H1 (cell line): Measurements from ENCODE around the gene CCDC78. TPM values are rescaled to one million over a fixed set of nuclear protein-coding genes. Genes with fewer than 3 reads are reported as not detected.

Source experiments
- CTCF ChIA-PET: fragments of 300-600 bp; sonication (Branson Sonifier 250); formaldehyde crosslinking; loops from one replicate; lab custom pipeline; 2021; ENCODE audit not compliant: partially characterized antibody; lab: Charles Lee
- POLR2A ChIA-PET: fragments of 300-600 bp; sonication (Branson Sonifier 250); formaldehyde crosslinking; loops from one replicate; lab custom pipeline; 2021; ENCODE audit warnings: inconsistent platforms; ENCODE audit not compliant: partially characterized antibody; lab: Charles Lee
- DNase-seq, 2 experiments: peaks; one replicate each; pipeline versions ENCODE4 v3.0.0 to v3.0.0-alpha.2; 2010 to 2022; ENCODE audit warnings: low spot score in 2 of 2, low read depth in 1 of 2, mixed read lengths in 1 of 2
- FAIRE-seq: peaks from 2 replicates; lab custom pipeline; 2011; peaks lifted over from hg19 to GRCh38; lab: Jason Lieb, UNC
- H2AFZ ChIP-seq: 2 replicates; pipeline ENCODE4 v1.8.1; 2012; ENCODE audit warnings: low read length, inconsistent platforms
- H2AK5ac ChIP-seq: 2 replicates; pipeline ENCODE4 v1.6.1; 2013; ENCODE audit warnings: low read depth, low read length
- H2BK120ac ChIP-seq: replicated peaks from 2 replicates; pipeline ENCODE3; 2013; ENCODE audit warnings: low read depth, low read length, inconsistent platforms
- H2BK12ac ChIP-seq: 2 replicates; pipeline ENCODE4 v1.6.1; 2013; ENCODE audit warnings: low read depth, low read length
- H2BK15ac ChIP-seq: 2 replicates; pipeline ENCODE4 v1.6.1; 2013; ENCODE audit warnings: low read length
- H2BK20ac ChIP-seq: 2 replicates; pipeline ENCODE4 v1.6.1; 2013; ENCODE audit warnings: low read length
- H2BK5ac ChIP-seq: 2 replicates; pipeline ENCODE4 v1.6.1; 2013; ENCODE audit warnings: low read depth, low read length
- H3K14ac ChIP-seq: 2 replicates; pipeline ENCODE4 v1.6.1; 2013; ENCODE audit warnings: inconsistent platforms; ENCODE audit not compliant: insufficient read length
- H3K18ac ChIP-seq: 2 replicates; pipeline ENCODE4 v1.6.1; 2013; ENCODE audit warnings: low read length; ENCODE audit errors: extremely low read depth
- H3K23ac ChIP-seq: 2 replicates; pipeline ENCODE4 v1.6.1; 2013; ENCODE audit warnings: inconsistent platforms; ENCODE audit not compliant: insufficient read length
- H3K23me2 ChIP-seq: 2 replicates; pipeline ENCODE4 v1.6.1; 2013; ENCODE audit warnings: low read depth, low read length
- H3K27ac ChIP-seq: 2 replicates; pipeline ENCODE4 v1.6.1; 2011; ENCODE audit warnings: low read depth, low read length, inconsistent platforms
- H3K27me3 ChIP-seq, 4 experiments: replicated peaks in 1 of 4; 1 replicate in 1 of 4; 2 replicates in 3 of 4; pipeline versions ENCODE4 v1.6.1 to v1.8.1; 2011 to 2013; ENCODE audit warnings: low read length in 3 of 4, mild to moderate bottlenecking in 3 of 4, inconsistent platforms in 2 of 4, mixed read lengths in 2 of 4, moderate library complexity in 1 of 4; ENCODE audit not compliant: control insufficient read depth in 3 of 4, insufficient read depth in 3 of 4; ENCODE audit errors: extremely low read depth in 1 of 4
- H3K36me3 ChIP-seq, 4 experiments: 2 replicates each; pipeline versions ENCODE4 v1.6.1 to v1.8.1; 2011 to 2013; ENCODE audit warnings: mild to moderate bottlenecking in 4 of 4, low read length in 3 of 4, moderate library complexity in 2 of 4, control low read depth in 1 of 4, inconsistent platforms in 1 of 4; ENCODE audit not compliant: insufficient read depth in 4 of 4, control insufficient read depth in 2 of 4
- H3K4ac ChIP-seq: replicated peaks from 2 replicates; pipeline ENCODE3; 2013; ENCODE audit warnings: low read length, low read depth, mixed read lengths, inconsistent platforms; ENCODE audit not compliant: insufficient read length
- H3K4me1 ChIP-seq, 4 experiments: replicated peaks in 1 of 4; 1 replicate in 1 of 4; 2 replicates in 3 of 4; pipeline versions ENCODE4 v1.6.1 to v1.8.1; 2011 to 2013; ENCODE audit warnings: low read length in 3 of 4, inconsistent platforms in 2 of 4, mixed read lengths in 1 of 4; ENCODE audit not compliant: insufficient read depth in 4 of 4, control insufficient read depth in 3 of 4
- H3K4me2 ChIP-seq, 2 experiments: 2 replicates each; pipeline versions ENCODE4 v1.6.1 to v1.8.1; 2011 to 2013; ENCODE audit warnings: low read depth in 2 of 2, low read length in 2 of 2, control low read depth in 1 of 2, inconsistent platforms in 1 of 2, mild to moderate bottlenecking in 1 of 2; ENCODE audit not compliant: insufficient read depth in 1 of 2
- H3K4me3 ChIP-seq, 4 experiments: fragments of 200-600, 300-600 bp in 1 of 4; sonication (generic), shearing (Covaris generic), sonication (Bioruptor Twin) in 1 of 4; 2 replicates each; pipeline versions ENCODE4 v1.5.1 to v1.8.1; 2011 to 2016; ENCODE audit warnings: low read length in 4 of 4, low read depth in 3 of 4, control low read depth in 2 of 4, inconsistent platforms in 2 of 4, mild to moderate bottlenecking in 2 of 4, mixed read lengths in 1 of 4, moderate library complexity in 1 of 4; ENCODE audit not compliant: insufficient read depth in 2 of 4; ENCODE audit errors: extremely low read depth in 1 of 4
- H3K56ac ChIP-seq: replicated peaks from 2 replicates; pipeline ENCODE3; 2013; ENCODE audit warnings: low read depth, mild to moderate bottlenecking, mixed read lengths, low read length, inconsistent platforms; ENCODE audit not compliant: insufficient read length
- H3K79me1 ChIP-seq: 2 replicates; pipeline ENCODE4 v1.6.1; 2013; ENCODE audit warnings: low read depth, low read length, control low read depth
- H3K79me2 ChIP-seq, 2 experiments: 2 replicates each; pipeline versions ENCODE4 v1.6.1 to v1.8.1; 2012 to 2013; ENCODE audit warnings: low read length in 2 of 2, mild to moderate bottlenecking in 2 of 2, inconsistent platforms in 1 of 2; ENCODE audit not compliant: insufficient read depth in 2 of 2, control insufficient read depth in 1 of 2
- H3K9ac ChIP-seq, 4 experiments: replicated peaks in 1 of 4; 1 replicate in 1 of 4; 2 replicates in 3 of 4; pipeline versions ENCODE4 v1.6.1 to v1.8.1; 2011 to 2013; ENCODE audit warnings: low read depth in 3 of 4, low read length in 3 of 4, control low read depth in 2 of 4, mild to moderate bottlenecking in 2 of 4, moderate library complexity in 2 of 4, inconsistent platforms in 1 of 4; ENCODE audit errors: extremely low read depth in 1 of 4
- H3K9me3 ChIP-seq, 2 experiments: 2 replicates each; pipeline versions ENCODE4 v1.6.1 to v1.8.1; 2012 to 2013; ENCODE audit warnings: mild to moderate bottlenecking in 2 of 2, moderate library complexity in 2 of 2, control low read depth in 1 of 2, inconsistent platforms in 1 of 2, low read depth in 1 of 2, low read length in 1 of 2, mixed read lengths in 1 of 2; ENCODE audit not compliant: insufficient read depth in 2 of 2
- H4K20me1 ChIP-seq, 2 experiments: replicated peaks in 1 of 2; 2 replicates each; pipeline versions ENCODE3 to v1.8.1; 2011 to 2013; ENCODE audit warnings: inconsistent platforms in 2 of 2, low read length in 2 of 2, mild to moderate bottlenecking in 1 of 2; ENCODE audit not compliant: insufficient read depth in 2 of 2, control insufficient read depth in 1 of 2
- H4K5ac ChIP-seq: 2 replicates; pipeline ENCODE4 v1.6.1; 2013; ENCODE audit warnings: low read length, low read depth, mixed read lengths, inconsistent platforms; ENCODE audit not compliant: insufficient read length
- H4K8ac ChIP-seq: 2 replicates; pipeline ENCODE4 v1.8.0; 2013; ENCODE audit warnings: mild to moderate bottlenecking, moderate library complexity, low read length, inconsistent platforms; ENCODE audit not compliant: insufficient read depth; ENCODE audit errors: extremely low read depth
- H4K91ac ChIP-seq: replicated peaks from 2 replicates; pipeline ENCODE3; 2013; ENCODE audit warnings: low read length, mixed read lengths, inconsistent platforms; ENCODE audit not compliant: insufficient read length
- ASH2L ChIP-seq: fragments of 200-600, 300-600 bp; sonication (generic); IDR thresholded peaks from one replicate; pipeline ENCODE4 v1.7.1; 2017; ENCODE audit warnings: low read length
- EGR1 ChIP-seq: IDR thresholded peaks from 2 replicates; pipeline ENCODE4 v1.6.1; 2011; ENCODE audit warnings: low read depth, low read length, borderline replicate concordance
- EP300 ChIP-seq, 2 experiments: IDR thresholded peaks; 1 replicate in 1 of 2; 2 replicates in 1 of 2; pipeline ENCODE4 v1.6.1; 2011 to 2012; ENCODE audit warnings: low read depth in 2 of 2, low read length in 2 of 2, mild to moderate bottlenecking in 2 of 2, borderline replicate concordance in 1 of 2, inconsistent platforms in 1 of 2, moderate library complexity in 1 of 2
- RAD21 ChIP-seq, 2 experiments: IDR thresholded peaks in 1 of 2; conservative IDR thresholded peaks in 1 of 2; 2 replicates each; pipeline ENCODE4 v1.6.1; 2011; ENCODE audit warnings: low read depth in 2 of 2, low read length in 2 of 2, improper control_type of control experiment in 1 of 2, inconsistent platforms in 1 of 2, mild to moderate bottlenecking in 1 of 2, moderate library complexity in 1 of 2
- SP4 ChIP-seq: IDR thresholded peaks from 2 replicates; pipeline ENCODE4 v1.6.1; 2012; ENCODE audit warnings: low read length, inconsistent platforms
- TEAD4 ChIP-seq: IDR thresholded peaks from 2 replicates; pipeline ENCODE4 v1.6.1; 2012; ENCODE audit warnings: low read depth, low read length, inconsistent platforms, mixed read lengths
- YY1 ChIP-seq: IDR thresholded peaks from 2 replicates; pipeline ENCODE4 v1.6.1; 2011; ENCODE audit warnings: low read depth, mild to moderate bottlenecking, low read length
- WGBS, 2 experiments: shearing (Covaris generic) in 1 of 2; methylation state at CpG; one replicate each; pipeline versions ENCODE4 v1.1.6 to v1.1.7; 2013 to 2015; ENCODE audit warnings: low lambda C conversion rate in 2 of 2, mixed read lengths in 2 of 2, inconsistent platforms in 1 of 2, low coverage in 1 of 2, missing lambda C conversion rate in 1 of 2; ENCODE audit not compliant: insufficient replicate concordance in 2 of 2, insufficient coverage in 1 of 2, insufficient read length in 1 of 2; ENCODE audit errors: extremely low coverage in 1 of 2, missing lambda C conversion rate in 1 of 2; 5-methylcytosine and 5-hydroxymethylcytosine counted together
- polyA plus RNA-seq, 7 experiments: library from polyadenylated mRNA; depleted of rRNA in 3 of 7; stranded (reverse) in 5 of 7; unstranded in 2 of 7; fragments of >200 nt in 5 of 7; fragments of 200-250 nt in 2 of 7; gene quantifications; 1 replicate in 5 of 7; 2 replicates in 1 of 7; 4 replicates in 1 of 7; pipeline versions ENCODE4 v1.2.1 to v1.2.3, GENCODE V29; 2011 to 2013; ENCODE audit warnings: missing spikeins in 2 of 7, mixed read lengths in 2 of 7
- total RNA-seq: library from RNA; stranded (reverse); fragmentation: NEBNext Ultra II Directional; extraction: Animal tissue kit (Norgen Biotek cat#: 25700); gene quantifications from 2 replicates; pipeline ENCODE4 v1.2.1, GENCODE V29; 2021
- TF ChIP-seq, protein P1 (sequence below): IDR thresholded peaks from 2 replicates; pipeline ENCODE4 v1.6.1; 2012; ENCODE audit warnings: low read length, inconsistent platforms

The CCDC78 gene
- total and polyA plus RNA-seq, 2 of the 8 experiments (the other 6 are each of a cell fraction or from before 2014, with no cell fraction given): 7.1 to 8.5 TPM

DNA sequence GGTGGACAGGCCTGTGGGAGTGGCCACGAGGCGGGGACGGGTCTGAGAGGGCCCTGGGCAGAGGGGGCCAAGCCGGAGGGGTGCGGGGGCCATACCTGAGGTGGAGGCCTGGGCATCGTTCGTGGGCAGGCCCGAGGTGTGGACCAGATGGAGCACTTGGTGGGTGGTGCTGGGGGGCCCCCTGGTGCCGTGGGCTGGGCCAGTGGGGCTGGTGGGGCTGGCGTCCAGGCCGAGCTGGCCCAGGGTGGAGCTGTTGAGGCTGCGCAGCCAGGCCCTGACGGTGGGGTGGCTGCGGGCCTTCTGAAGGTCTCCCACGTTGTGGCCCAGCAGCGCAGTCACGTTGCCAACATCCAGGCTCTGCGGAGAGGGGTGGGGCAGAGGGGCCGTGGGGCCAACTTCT lies 43.7 kb upstream of the CCDC78 start:
- Histone ChIP-seq H4K20me1 (no peaks in the 10 kb centered on the region), H2AFZ (no peak overlapping the region), H4K8ac (no peak overlapping the region), H3K14ac (no peak overlapping the region), H3K27me3 (no peaks in the 10 kb centered on the region), H3K23me2 (no peaks in the 10 kb centered on the region; the same call in 1 of the 2 replicates), H4K5ac (no peak overlapping the region), H3K79me2 (no peaks in the 10 kb centered on the region), H3K4me1 (peaks cover 0 to 8% (median 6%) of the 10 kb centered on the region in 4 experiments; a peak in 5 of 7 replicates), H2BK12ac (no peak overlapping the region), H2BK120ac (no peak overlapping the region), H2BK20ac (no peak overlapping the region), H3K23ac (no peak overlapping the region), H3K9ac (no peak overlapping the region), H3K4me3 (no peak overlapping the region), H2BK15ac (no peak overlapping the region), H3K4me2 (no peak overlapping the region), H3K36me3 (no peaks in the 10 kb centered on the region), H3K9me3 (no peaks in the 10 kb centered on the region), H3K27ac (no peak overlapping the region), H3K18ac (no peak overlapping the region), H4K91ac (no peak overlapping the region), H2BK5ac (no peak overlapping the region; the same call in 1 of the 2 replicates), H3K56ac (no peak overlapping the region), H3K4ac (no peak overlapping the region), H2AK5ac (no peak overlapping the region), H3K79me1 (no peaks in the 10 kb centered on the region)
- POLR2A ChIA-PET: interaction anchor here (1.0 to 2.3 kb wide), 4 partner anchors 11 to 49 kb away, joined by 3 to 7 read pairs (median 4); partner anchors contain the start of gene ANTKMT
- WGBS, 2 experiments: 93% methylated on average over 18 of the region's 19 CpGs; no CpG with 5 or more reads in 1 of the 2 experiments
- FAIRE-seq (no peak), DNase-seq (no peak)
- CTCF ChIA-PET: interaction anchor here (0.6 to 1.7 kb wide), 7 partner anchors 10 to 62 kb away, joined by 3 to 5 read pairs (median 4); partner anchors contain the start of gene CIAO3
- TF ChIP-seq ASH2L (no peak), YY1 (no peak), EGR1 (no peak), EP300 (IDR thresholded peaks at IDR 0.05; ENCODE audit: borderline replicate concordance in 1 of 2, low read depth in 2 of 2, low read length in 2 of 2) (no peak), SP4 (no peak), RAD21 (IDR thresholded peaks at IDR 0.05 in 1 of 2, conservative IDR thresholded peaks at IDR 0.05 in 1 of 2; ENCODE audit: low read depth in 2 of 2, low read length in 2 of 2) (no peak), TEAD4 (no peak)
- TF ChIP-seq, protein P1, sequence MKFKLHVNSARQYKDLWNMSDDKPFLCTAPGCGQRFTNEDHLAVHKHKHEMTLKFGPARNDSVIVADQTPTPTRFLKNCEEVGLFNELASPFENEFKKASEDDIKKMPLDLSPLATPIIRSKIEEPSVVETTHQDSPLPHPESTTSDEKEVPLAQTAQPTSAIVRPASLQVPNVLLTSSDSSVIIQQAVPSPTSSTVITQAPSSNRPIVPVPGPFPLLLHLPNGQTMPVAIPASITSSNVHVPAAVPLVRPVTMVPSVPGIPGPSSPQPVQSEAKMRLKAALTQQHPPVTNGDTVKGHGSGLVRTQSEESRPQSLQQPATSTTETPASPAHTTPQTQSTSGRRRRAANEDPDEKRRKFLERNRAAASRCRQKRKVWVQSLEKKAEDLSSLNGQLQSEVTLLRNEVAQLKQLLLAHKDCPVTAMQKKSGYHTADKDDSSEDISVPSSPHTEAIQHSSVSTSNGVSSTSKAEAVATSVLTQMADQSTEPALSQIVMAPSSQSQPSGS: no peak
